ENCODE data around the gene REC114.
"Not testable (repeated sequence)": the region's sequence is repeated elsewhere in the genome, so short reads cannot be mapped to it uniquely, and the experiment has no call there.

The REC114 gene

DNA sequence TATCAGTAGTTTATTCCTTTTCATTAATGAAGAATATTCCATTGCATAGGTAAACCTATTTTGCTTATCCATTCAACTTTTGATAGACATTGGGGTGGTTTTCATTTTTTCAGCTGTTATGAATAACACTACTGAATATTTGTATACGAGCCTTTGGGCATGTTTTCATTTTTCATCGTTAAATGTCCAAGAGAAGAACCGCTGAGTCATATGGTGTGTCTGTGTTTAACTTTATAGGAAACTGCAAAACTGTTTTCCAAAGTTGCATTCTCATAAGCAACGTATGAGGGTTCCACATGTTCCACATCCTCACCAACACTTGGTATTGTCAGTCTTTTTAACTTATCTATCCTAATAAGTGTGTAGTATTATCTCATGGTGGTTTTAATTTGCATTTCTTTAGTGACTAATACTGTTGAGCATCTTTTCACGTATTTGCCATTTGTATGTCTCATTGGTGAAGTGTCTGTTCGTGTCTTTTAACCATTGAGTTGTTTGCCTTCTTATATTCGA lies 33.8 kb downstream of the REC114 start:
- DNase-seq (ENCODE audit: low read depth in 2 of 2), result no peak
- TF ChIP-seq, protein P1, sequence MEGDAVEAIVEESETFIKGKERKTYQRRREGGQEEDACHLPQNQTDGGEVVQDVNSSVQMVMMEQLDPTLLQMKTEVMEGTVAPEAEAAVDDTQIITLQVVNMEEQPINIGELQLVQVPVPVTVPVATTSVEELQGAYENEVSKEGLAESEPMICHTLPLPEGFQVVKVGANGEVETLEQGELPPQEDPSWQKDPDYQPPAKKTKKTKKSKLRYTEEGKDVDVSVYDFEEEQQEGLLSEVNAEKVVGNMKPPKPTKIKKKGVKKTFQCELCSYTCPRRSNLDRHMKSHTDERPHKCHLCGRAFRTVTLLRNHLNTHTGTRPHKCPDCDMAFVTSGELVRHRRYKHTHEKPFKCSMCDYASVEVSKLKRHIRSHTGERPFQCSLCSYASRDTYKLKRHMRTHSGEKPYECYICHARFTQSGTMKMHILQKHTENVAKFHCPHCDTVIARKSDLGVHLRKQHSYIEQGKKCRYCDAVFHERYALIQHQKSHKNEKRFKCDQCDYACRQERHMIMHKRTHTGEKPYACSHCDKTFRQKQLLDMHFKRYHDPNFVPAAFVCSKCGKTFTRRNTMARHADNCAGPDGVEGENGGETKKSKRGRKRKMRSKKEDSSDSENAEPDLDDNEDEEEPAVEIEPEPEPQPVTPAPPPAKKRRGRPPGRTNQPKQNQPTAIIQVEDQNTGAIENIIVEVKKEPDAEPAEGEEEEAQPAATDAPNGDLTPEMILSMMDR (IDR thresholded peaks at IDR 0.05; ENCODE audit: low read depth, low read length), result no peak
- no peak overlapping the region for H3K4me3 ChIP-seq (replicated peaks in 1 of 2; ENCODE audit: low read depth in 2 of 2, low read length in 2 of 2)

DNA sequence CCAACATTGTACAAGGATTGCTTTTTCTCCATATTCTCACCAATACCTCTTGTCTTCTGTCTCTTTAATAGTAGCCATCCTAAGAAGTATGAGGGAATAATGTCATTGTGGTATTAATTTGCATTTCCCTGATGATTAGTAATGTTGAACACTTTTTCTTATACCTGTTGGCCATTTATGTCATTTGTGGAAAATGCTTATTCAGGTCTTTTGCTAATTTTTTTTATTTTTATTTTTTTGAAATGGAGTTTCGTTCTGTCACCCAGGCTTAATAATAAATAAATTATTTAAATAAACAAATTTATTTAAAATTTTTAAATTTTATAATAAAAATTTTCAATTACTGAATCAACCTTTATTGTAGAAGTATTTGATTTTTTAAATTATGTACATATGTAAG lies 37.1 kb downstream of the REC114 start:
- no peak overlapping the region for H3K4me3 ChIP-seq (replicated peaks in 1 of 2; ENCODE audit: low read depth in 2 of 2, low read length in 2 of 2)
- no peak for DNase-seq (ENCODE audit: low read depth in 2 of 2)
- TF ChIP-seq, protein P1 (IDR thresholded peaks at IDR 0.05; ENCODE audit: low read depth, low read length), result no peak

DNA sequence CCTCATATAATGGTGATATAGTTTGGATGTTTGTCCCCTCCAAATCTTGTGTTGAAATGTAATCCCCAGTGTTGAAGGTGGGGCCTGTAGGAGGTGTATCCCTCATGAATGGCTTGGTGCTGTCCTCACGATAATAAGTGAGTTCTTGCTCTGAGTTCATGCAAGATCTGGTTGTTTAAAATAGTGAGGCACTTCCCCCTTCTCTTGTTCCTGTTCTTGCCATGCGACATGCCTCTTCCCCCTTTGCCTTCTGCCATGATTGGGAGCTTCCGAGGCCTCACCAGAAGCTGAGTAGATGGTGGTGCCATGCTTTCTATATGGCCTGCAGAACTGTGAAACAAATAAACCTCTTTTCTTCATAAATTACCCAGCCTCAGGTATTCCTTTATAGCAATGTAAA lies 39.2 kb downstream of the REC114 start:
- no peak for DNase-seq (ENCODE audit: low read depth in 2 of 2)
- H3K4me3 ChIP-seq (replicated peaks in 1 of 2; ENCODE audit: low read depth in 2 of 2, low read length in 2 of 2), result no peak overlapping the region
- TF ChIP-seq, protein P1 (IDR thresholded peaks at IDR 0.05; ENCODE audit: low read depth, low read length), result no peak

DNA sequence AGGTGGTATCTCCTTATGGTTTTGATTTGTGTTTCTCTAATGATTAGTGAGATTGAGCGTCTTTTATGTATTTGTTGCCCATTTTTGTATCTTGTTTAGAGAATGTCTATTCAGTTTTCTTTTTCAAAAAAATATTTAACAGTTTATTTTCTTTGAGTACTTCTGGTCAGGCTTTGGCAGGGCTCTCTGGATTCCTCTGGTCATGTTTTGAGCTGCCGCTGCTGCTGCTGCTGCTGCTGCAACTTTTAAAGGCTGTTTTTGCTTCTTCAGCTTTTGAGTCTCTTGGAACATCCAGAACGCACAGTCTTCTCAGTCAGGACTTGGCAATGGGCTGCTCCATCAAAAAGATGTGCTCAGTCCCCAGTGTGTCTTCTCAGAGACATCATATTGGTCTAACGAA lies 40.1 kb downstream of the REC114 start:
- no peak overlapping the region for H3K4me3 ChIP-seq (replicated peaks in 1 of 2; ENCODE audit: low read depth in 2 of 2, low read length in 2 of 2)
- TF ChIP-seq, protein P1 (IDR thresholded peaks at IDR 0.05; ENCODE audit: low read depth, low read length), result no peak
- DNase-seq (ENCODE audit: low read depth in 2 of 2), result peak in 1 of 2 donors; percentile 1

DNA sequence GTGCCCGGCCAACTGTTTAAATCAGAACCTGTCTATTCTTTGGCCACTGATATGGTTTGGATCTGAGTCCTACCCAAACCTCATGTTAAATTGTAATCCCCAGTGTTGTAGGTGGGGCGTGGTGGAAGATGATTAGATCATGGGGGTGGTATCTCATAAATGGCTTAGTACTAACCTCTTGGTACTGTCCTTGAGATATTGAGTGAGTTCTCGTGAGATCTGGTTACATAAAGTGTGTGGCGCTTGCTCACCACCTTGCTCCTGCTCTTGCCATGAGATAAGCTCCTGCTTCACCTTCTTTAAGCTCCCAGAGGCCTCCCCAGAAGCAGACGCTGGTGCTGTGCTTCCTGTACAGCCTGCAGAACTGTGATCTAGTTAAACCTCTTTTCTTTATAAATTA lies 42.4 kb downstream of the REC114 start:
- no peak for DNase-seq (ENCODE audit: low read depth in 2 of 2)
- H3K4me3 ChIP-seq (replicated peaks in 1 of 2; ENCODE audit: low read depth in 2 of 2, low read length in 2 of 2), result no peak overlapping the region
- TF ChIP-seq, protein P1 (IDR thresholded peaks at IDR 0.05; ENCODE audit: low read depth, low read length), result no peak

DNA sequence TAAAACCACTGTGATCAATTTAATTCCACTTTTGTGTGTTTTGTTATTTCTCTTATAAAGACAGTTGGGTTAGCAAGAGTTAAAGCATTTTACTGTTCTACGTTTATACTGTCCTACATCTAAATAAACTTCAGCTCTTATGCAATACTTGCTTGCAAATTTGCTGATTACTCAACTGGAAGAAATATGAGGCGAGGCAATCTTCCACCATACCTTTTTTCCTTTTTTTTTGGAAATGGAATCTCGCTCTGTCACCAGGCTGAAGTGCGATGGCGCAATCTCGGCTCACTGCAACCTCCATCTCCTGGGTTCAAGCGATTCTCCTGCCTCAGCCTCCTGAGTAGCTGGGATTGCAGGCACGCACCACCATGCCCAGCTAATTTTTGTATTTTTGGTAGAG lies 42.9 kb downstream of the REC114 start:
- peak; percentile 24 for DNase-seq (ENCODE audit: low read depth in 2 of 2)
- not testable (repeated sequence) for H3K4me3 ChIP-seq (replicated peaks in 1 of 2; ENCODE audit: low read depth in 2 of 2, low read length in 2 of 2)

DNA sequence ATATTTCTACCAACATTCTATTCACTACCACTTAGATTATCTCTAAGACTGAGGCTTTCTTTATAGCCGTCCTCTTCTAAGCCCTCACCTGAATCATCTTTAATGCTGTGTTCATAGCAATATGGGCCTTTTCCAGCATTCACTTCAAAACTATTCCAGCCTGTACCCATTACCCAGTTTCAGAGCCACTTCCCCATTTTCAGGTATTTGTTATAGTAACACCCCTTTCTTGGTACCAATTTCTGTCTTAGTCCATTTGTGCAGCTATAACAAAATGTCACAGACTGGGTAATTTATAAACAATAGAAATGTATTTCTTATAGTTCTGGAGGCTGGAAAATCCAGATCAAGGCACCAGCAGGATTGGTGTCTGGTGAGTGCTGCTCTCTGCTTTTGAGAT lies 45.7 kb downstream of the REC114 start:
- TF ChIP-seq, protein P1 (IDR thresholded peaks at IDR 0.05; ENCODE audit: low read depth, low read length), result no peak
- no peak for DNase-seq (ENCODE audit: low read depth in 2 of 2)
- H3K4me3 ChIP-seq (replicated peaks in 1 of 2; ENCODE audit: low read depth in 2 of 2, low read length in 2 of 2), result no peak overlapping the region
